ENCODE data around the gene SRSF3. TPM values are rescaled to one million over a fixed set of nuclear protein-coding genes. Genes with fewer than 3 reads are reported as not detected.

SRSF3 gene
- total and polyA plus RNA-seq, 2 donors (not counting 1 experiment from before 2014, with no cell fraction given): 316 to 642 TPM

GRCh38 chr6:36623547-36624459, 29.6 kb downstream of the SRSF3 start:
- ATAC-seq (ENCODE audit: low read depth) (peak; percentile 93), DNase-seq (peak; percentile 87)
- H3K4me3 ChIP-seq (ENCODE audit: control extremely low read depth in 1 of 5, extremely low read depth in 1 of 5, insufficient read depth in 1 of 5, low read depth in 2 of 5, low read length in 4 of 5): no peak overlapping the region
- H3K4me1 ChIP-seq (ENCODE audit: control insufficient read depth in 2 of 2, insufficient read depth in 2 of 2, low read length in 2 of 2): peaks cover 21 to 33% of the 10 kb centered on the region in 2 donors
- no peak overlapping the region for H3K27ac ChIP-seq (ENCODE audit: low read length in 2 of 2)
- H3K27me3 Mint-ChIP-seq: no peaks in the 10 kb centered on the region
- H3K9ac ChIP-seq (ENCODE audit: low read length): no peak overlapping the region
- intact Hi-C loops (cut with micrococcal nuclease): loop anchor here (1.0 to 5.0 kb wide), 4 partner anchors 56 to 135 kb away; no protein-coding TSS in a partner anchor
- H2AFZ ChIP-seq (ENCODE audit: insufficient read depth, low read depth, low read length, poor library complexity, severe bottlenecking): peak overlapping the region; percentile 21
- TF ChIP-seq CTCF (IDR thresholded peaks at IDR 0.05): peak; percentile 92
- no peak for TF ChIP-seq EZH2 (IDR thresholded peaks at IDR 0.05; ENCODE audit: borderline replicate concordance, insufficient read depth, low read depth, low read length, poor library complexity, severe bottlenecking)
- CTCF ChIA-PET: interaction anchor here (0.6 to 5.8 kb wide), 29 partner anchors 9 to 223 kb away, joined by 3 to 94 read pairs (median 5); partner anchors contain the start of genes CDKN1A and RAB44
- no peaks in the 10 kb centered on the region for H3K9me3 ChIP-seq (ENCODE audit: control extremely low read depth in 1 of 3, control insufficient read depth in 2 of 3, insufficient read depth in 1 of 3, low read length in 2 of 3)
- H3K4me1 Mint-ChIP-seq: peaks cover 34% of the 10 kb centered on the region
- H3K27ac Mint-ChIP-seq: peak overlapping the region; percentile 79
- H3K4me2 ChIP-seq (replicated peaks; ENCODE audit: low read depth, low read length, poor library complexity, severe bottlenecking): peak overlapping the region; percentile 32
- no peaks in the 10 kb centered on the region for H3K27me3 ChIP-seq (replicated peaks in 1 of 4; ENCODE audit: control extremely low read depth in 1 of 4, control insufficient read depth in 3 of 4, insufficient read depth in 4 of 4, low read length in 3 of 4)
- WGBS (ENCODE audit: insufficient coverage): 20% methylated on average over 12 of the region's 18 CpGs
- H3K36me3 ChIP-seq (replicated peaks in 1 of 2; ENCODE audit: control extremely low read depth in 1 of 2, control insufficient read depth in 1 of 2, extremely low read depth in 1 of 2, insufficient read depth in 2 of 2, low read length in 1 of 2): no peaks in the 10 kb centered on the region
- peak overlapping the region; percentile 55 for H3K4me3 Mint-ChIP-seq
- no peaks in the 10 kb centered on the region for H3K9me3 Mint-ChIP-seq (ENCODE audit: insufficient read depth)
- POLR2A ChIA-PET: no interaction called here
- no peaks in the 10 kb centered on the region for H4K20me1 ChIP-seq (ENCODE audit: control insufficient read depth, insufficient read depth, low read length, poor library complexity, severe bottlenecking)
- peaks cover 2% of the 10 kb centered on the region for H3K79me2 ChIP-seq (ENCODE audit: control insufficient read depth, insufficient read depth, low read length)

All from B cell (primary cell).